Endodermal cell (in vitro differentiated cells): ENCODE data around the gene PSORS1C1. TPM values are rescaled to one million over a fixed set of nuclear protein-coding genes. Genes with fewer than 3 reads are reported as not detected.
"Not testable (repeated sequence)": the region's sequence is repeated elsewhere in the genome, so short reads cannot be mapped to it uniquely, and the experiment has no call there.

ENCODE experiments used
- DNase-seq: peaks from one replicate; pipeline ENCODE4 v3.0.0-alpha.2; 2017
- H3K27ac ChIP-seq: 2 replicates; pipeline ENCODE4 v1.5.1; 2013; ENCODE audit warnings: mild to moderate bottlenecking, low read depth, low read length, moderate library complexity
- H3K27me3 ChIP-seq: 2 replicates; pipeline ENCODE4 v1.6.1; 2013; ENCODE audit warnings: mild to moderate bottlenecking, low read length, moderate library complexity; ENCODE audit not compliant: insufficient read depth, control insufficient read depth, poor library complexity, severe bottlenecking
- H3K36me3 ChIP-seq: 2 replicates; pipeline ENCODE4 v1.7.0; 2013; ENCODE audit warnings: mild to moderate bottlenecking, low read length, moderate library complexity; ENCODE audit not compliant: control insufficient read depth, insufficient read depth
- H3K4me1 ChIP-seq: one replicate; pipeline ENCODE4 v1.7.0; 2013; ENCODE audit warnings: low read length; ENCODE audit not compliant: control insufficient read depth, insufficient read depth
- H3K4me3 ChIP-seq: 2 replicates; pipeline ENCODE4 v1.5.1; 2013; ENCODE audit warnings: mild to moderate bottlenecking, low read length, moderate library complexity
- H3K9ac ChIP-seq: 2 replicates; pipeline ENCODE4 v1.6.1; 2013; ENCODE audit warnings: mild to moderate bottlenecking, low read length, moderate library complexity; ENCODE audit not compliant: poor library complexity, severe bottlenecking; ENCODE audit errors: extremely low read depth
- H3K9me3 ChIP-seq: 2 replicates; pipeline ENCODE4 v1.6.1; 2013; ENCODE audit warnings: mild to moderate bottlenecking, low read length, moderate library complexity; ENCODE audit not compliant: control insufficient read depth
- H3K27ac Mint-ChIP-seq: 2 replicates; pipeline ENCODE4 v1.8.0; 2020; ENCODE audit warnings: mixed read lengths
- H3K27me3 Mint-ChIP-seq: 2 replicates; pipeline ENCODE4 v1.8.0; 2021; ENCODE audit warnings: mild to moderate bottlenecking, mixed read lengths; ENCODE audit not compliant: insufficient read depth
- H3K36me3 Mint-ChIP-seq: 2 replicates; pipeline ENCODE4 v1.8.0; 2020; ENCODE audit warnings: low read depth, mixed read lengths
- H3K4me1 Mint-ChIP-seq: 2 replicates; pipeline ENCODE4 v1.8.0; 2020; ENCODE audit warnings: mixed read lengths
- H3K4me3 Mint-ChIP-seq: 2 replicates; pipeline ENCODE4 v1.8.0; 2020; ENCODE audit warnings: mild to moderate bottlenecking, moderate library complexity, mixed read lengths
- H3K9me3 Mint-ChIP-seq: 2 replicates; pipeline ENCODE4 v1.8.0; 2020; ENCODE audit warnings: mild to moderate bottlenecking, mixed read lengths
- WGBS, 2 experiments: methylation state at CpG; one replicate each; pipeline versions ENCODE4 v1.1.5 to v1.1.7; 2013; ENCODE audit warnings: missing lambda C conversion rate in 2 of 2, mixed read lengths in 1 of 2; ENCODE audit not compliant: insufficient coverage in 1 of 2, insufficient read length in 1 of 2; 5-methylcytosine and 5-hydroxymethylcytosine counted together
- long read RNA-seq, 4 experiments: library from polyadenylated mRNA in 2 of 4; library from RNA in 1 of 4; library from capped mRNA in 1 of 4; stranded (forward) in 3 of 4; unstranded in 1 of 4; transcript quantifications; one replicate each; pipeline ENCODE4 v2.0.0, GENCODE V29; 2020 to 2021; ENCODE audit warnings: inconsistent platforms in 1 of 4
- polyA plus RNA-seq, 2 experiments: library from polyadenylated mRNA; stranded (reverse); fragments of 50-300 nt; gene quantifications; one replicate each; pipeline ENCODE4 v1.2.3, GENCODE V29; 2013
- total RNA-seq, 2 donors: library from RNA; stranded (reverse); fragmentation: NEBNext Ultra II Directional in 1 of 2; extraction: Animal tissue kit (Norgen Biotek cat#: 25700) in 1 of 2; gene quantifications; 2 replicates in 1 of 2; 3 replicates in 1 of 2; pipeline ENCODE4 v1.2.1, GENCODE V29; 2021
- TF ChIP-seq, protein P1 (sequence below): fragments of 200-600 bp; sonication (generic); conservative IDR thresholded peaks from 2 replicates; pipeline ENCODE4 v1.5.0; 2021; ENCODE audit warnings: antibody characterized with exemption, mild to moderate bottlenecking

The PSORS1C1 gene, protein sequence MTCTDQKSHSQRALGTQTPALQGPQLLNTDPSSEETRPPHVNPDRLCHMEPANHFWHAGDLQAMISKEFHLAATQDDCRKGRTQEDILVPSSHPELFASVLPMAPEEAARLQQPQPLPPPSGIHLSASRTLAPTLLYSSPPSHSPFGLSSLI
- total RNA-seq: 1 to 10 TPM; 1.1 to 1.2 TPM
- polyA plus RNA-seq (2013, experiment 1 of 2): not detected
- polyA plus RNA-seq (2013, experiment 2 of 2): not detected
- long read RNA-seq, experiment 1: 0 reads
- long read RNA-seq, experiment 2: 0 reads
- long read RNA-seq, experiment 3, partial matches to known transcripts: 0 of 1 reads
- long read RNA-seq, experiment 3, other reads (novel, unspliced or antisense): 0 of 1 reads
- long read RNA-seq, experiment 4: 0 reads

GRCh38 chr6:31114541-31114878, at the start of gene PSORS1C1:
Gene PSORS1C1 (plus strand): TSS chr6:31114800. CDS start chr6:31129633, 14,833 bp downstream.
- Histone ChIP-seq H3K27ac (no peak within 1 kb of the TSS), H3K9ac (no peak within 1 kb of the TSS), H3K36me3 (no peaks in the 10 kb centered on the region), H3K9me3 (no peaks in the 10 kb centered on the region), H3K4me1 (peaks cover 9% of the 10 kb centered on the region), H3K4me3 (no peak within 1 kb of the TSS), H3K27me3 (no peaks in the 10 kb centered on the region)
- peak; percentile 80 for DNase-seq
- H3K4me3 Mint-ChIP-seq: no peak within 1 kb of the TSS
- peaks cover 32% of the 10 kb centered on the region for H3K4me1 Mint-ChIP-seq
- H3K9me3 Mint-ChIP-seq: no peaks in the 10 kb centered on the region
- H3K36me3 Mint-ChIP-seq: no peaks in the 10 kb centered on the region
- 62 to 67% methylated on average over 1 to 3 of the region's 3 CpGs for WGBS, 2 experiments
- peak within 1 kb of the TSS; percentile 9 for H3K27ac Mint-ChIP-seq
- TF ChIP-seq, protein P1, sequence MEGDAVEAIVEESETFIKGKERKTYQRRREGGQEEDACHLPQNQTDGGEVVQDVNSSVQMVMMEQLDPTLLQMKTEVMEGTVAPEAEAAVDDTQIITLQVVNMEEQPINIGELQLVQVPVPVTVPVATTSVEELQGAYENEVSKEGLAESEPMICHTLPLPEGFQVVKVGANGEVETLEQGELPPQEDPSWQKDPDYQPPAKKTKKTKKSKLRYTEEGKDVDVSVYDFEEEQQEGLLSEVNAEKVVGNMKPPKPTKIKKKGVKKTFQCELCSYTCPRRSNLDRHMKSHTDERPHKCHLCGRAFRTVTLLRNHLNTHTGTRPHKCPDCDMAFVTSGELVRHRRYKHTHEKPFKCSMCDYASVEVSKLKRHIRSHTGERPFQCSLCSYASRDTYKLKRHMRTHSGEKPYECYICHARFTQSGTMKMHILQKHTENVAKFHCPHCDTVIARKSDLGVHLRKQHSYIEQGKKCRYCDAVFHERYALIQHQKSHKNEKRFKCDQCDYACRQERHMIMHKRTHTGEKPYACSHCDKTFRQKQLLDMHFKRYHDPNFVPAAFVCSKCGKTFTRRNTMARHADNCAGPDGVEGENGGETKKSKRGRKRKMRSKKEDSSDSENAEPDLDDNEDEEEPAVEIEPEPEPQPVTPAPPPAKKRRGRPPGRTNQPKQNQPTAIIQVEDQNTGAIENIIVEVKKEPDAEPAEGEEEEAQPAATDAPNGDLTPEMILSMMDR: no peak
- peaks cover 18% of the 10 kb centered on the region for H3K27me3 Mint-ChIP-seq

- TF ChIP-seq, protein P1: no peak
- H3K27me3 ChIP-seq: no peaks in the 10 kb centered on the region
- peaks cover 5% of the 10 kb centered on the region for H3K9me3 Mint-ChIP-seq
- no peak overlapping the region for H3K27ac ChIP-seq
- H3K27ac Mint-ChIP-seq: no peak overlapping the region
- no peak overlapping the region for H3K4me3 ChIP-seq
- WGBS, 2 experiments: 57 to 77% methylated on average over 2 of the region's 2 CpGs
- H3K4me3 Mint-ChIP-seq: no peak overlapping the region
- H3K9me3 ChIP-seq: peaks cover 4% of the 10 kb centered on the region
- no peaks in the 10 kb centered on the region for H3K36me3 Mint-ChIP-seq
- H3K4me1 Mint-ChIP-seq: peaks cover 4% of the 10 kb centered on the region
- no peak for DNase-seq
- no peaks in the 10 kb centered on the region for H3K4me1 ChIP-seq
- no peaks in the 10 kb centered on the region for H3K36me3 ChIP-seq
- H3K27me3 Mint-ChIP-seq: peaks cover 9% of the 10 kb centered on the region
- H3K9ac ChIP-seq: no peak overlapping the region
Observed at GRCh38 chr6:31065556-31065955, 49.0 kb upstream of the PSORS1C1 start.

GRCh38 chr6:31067028-31067427, 47.6 kb upstream of the PSORS1C1 start:
- H3K4me1 ChIP-seq, H3K4me3 ChIP-seq, H3K27me3 ChIP-seq, H3K27me3 Mint-ChIP-seq, DNase-seq, H3K27ac Mint-ChIP-seq, H3K4me3 Mint-ChIP-seq, H3K36me3 ChIP-seq, H3K9ac ChIP-seq, H3K9me3 ChIP-seq, H3K27ac ChIP-seq, H3K9me3 Mint-ChIP-seq, H3K36me3 Mint-ChIP-seq: not testable (repeated sequence)
- peaks cover 10% of the 10 kb centered on the region for H3K4me1 Mint-ChIP-seq
- 95% methylated on average over 32 of the region's 32 CpGs; no CpG with 5 or more reads in 1 of the 2 experiments for WGBS, 2 experiments

GRCh38 chr6:31067891-31068668, 46.5 kb upstream of the PSORS1C1 start:
- H3K27me3 Mint-ChIP-seq, H3K36me3 Mint-ChIP-seq, H3K4me3 ChIP-seq, H3K27ac Mint-ChIP-seq, H3K4me1 ChIP-seq, H3K27ac ChIP-seq, H3K4me3 Mint-ChIP-seq, H3K27me3 ChIP-seq, H3K36me3 ChIP-seq, H3K9me3 ChIP-seq, H3K9me3 Mint-ChIP-seq, H3K9ac ChIP-seq, DNase-seq: not testable (repeated sequence)
- 99 to 100% methylated on average over 3 to 6 of the region's 11 CpGs for WGBS, 2 experiments
- H3K4me1 Mint-ChIP-seq: peaks cover 10% of the 10 kb centered on the region
